SU-DHL-6 (cell line): ENCODE measurements around the gene LTC4S.

Experiments
- H2AFZ ChIP-seq: fragments of 200-600 bp; sonication (generic); 2 replicates; pipeline ENCODE4 v1.6.1; 2014; ENCODE audit warnings: low read depth, mild to moderate bottlenecking, moderate library complexity, mixed read lengths, antibody characterized with exemption, low read length; ENCODE audit not compliant: severe bottlenecking
- H3F3A ChIP-seq: fragments of 200-600 bp; shearing (Covaris generic); 2 replicates; pipeline ENCODE4 v1.6.0; 2016; ENCODE audit warnings: antibody characterized with exemption, mild to moderate bottlenecking; ENCODE audit not compliant: insufficient read depth
- H3K27ac ChIP-seq: fragments of 200-600 bp; sonication (generic); 2 replicates; pipeline ENCODE4 v1.5.1; 2016; ENCODE audit warnings: low read depth, mild to moderate bottlenecking, low read length, moderate library complexity, mixed read lengths
- H3K27me3 ChIP-seq: fragments of 200-600 bp; sonication (generic), shearing (Covaris generic); 2 replicates; pipeline ENCODE4 v1.6.0; 2014; ENCODE audit warnings: mild to moderate bottlenecking, low read length
- H3K36me3 ChIP-seq: fragments of 200-600 bp; sonication (generic); 2 replicates; pipeline ENCODE4 v1.6.1; 2014; ENCODE audit warnings: mild to moderate bottlenecking, low read length, mixed read lengths
- H3K4me2 ChIP-seq: fragments of 300-600, 200-600 bp; shearing (Covaris generic), sonication (generic); 2 replicates; pipeline ENCODE4 v1.6.0; 2014; ENCODE audit warnings: low read length, low read depth, mild to moderate bottlenecking; ENCODE audit not compliant: poor library complexity, severe bottlenecking
- H3K4me3 ChIP-seq: fragments of 200-600 bp; sonication (generic); 2 replicates; pipeline ENCODE4 v1.5.1; 2014; ENCODE audit warnings: antibody characterized with exemption, low read length, mild to moderate bottlenecking, mixed read lengths; ENCODE audit not compliant: insufficient read depth, poor library complexity, severe bottlenecking
- H3K79me2 ChIP-seq: fragments of 200-600 bp; sonication (generic); 2 replicates; pipeline ENCODE4 v1.6.1; 2014; ENCODE audit warnings: mild to moderate bottlenecking, low read length, moderate library complexity; ENCODE audit not compliant: insufficient read depth
- H3K9ac ChIP-seq: fragments of 200-600 bp; sonication (generic); 2 replicates; pipeline ENCODE4 v1.7.0; 2014; ENCODE audit warnings: mild to moderate bottlenecking, low read length
- H3K9me2 ChIP-seq: fragments of 200-600 bp; sonication (generic); replicated peaks from 2 replicates; pipeline ENCODE4 v1.6.1; 2014; ENCODE audit warnings: low read length; ENCODE audit not compliant: insufficient read depth
- H3K9me3 ChIP-seq: fragments of 200-600 bp; sonication (generic); 2 replicates; pipeline ENCODE4 v1.6.1; 2014; ENCODE audit warnings: low read length, mixed read lengths; ENCODE audit not compliant: insufficient read depth
- H4K20me1 ChIP-seq: fragments of 200-600 bp; sonication (generic); 2 replicates; pipeline ENCODE4 v1.6.1; 2014; ENCODE audit warnings: low read depth, mild to moderate bottlenecking, antibody characterized with exemption, low read length, moderate library complexity, mixed read lengths
- CTCF ChIP-seq: fragments of 200-600 bp; sonication (generic); IDR thresholded peaks from one replicate; pipeline ENCODE4 v1.5.1; 2017; ENCODE audit warnings: antibody characterized with exemption, mild to moderate bottlenecking, low read length, moderate library complexity; ENCODE audit not compliant: insufficient read depth, poor library complexity, severe bottlenecking
- EZH2phosphoT487 ChIP-seq: fragments of 200-600 bp; sonication (generic), shearing (Covaris generic); conservative IDR thresholded peaks from 2 replicates; pipeline ENCODE4 v1.6.1; 2018; ENCODE audit warnings: mild to moderate bottlenecking, antibody characterized with exemption, low read length, moderate library complexity, mixed read lengths

LTC4S gene

GRCh38 chr5:179797741-179798140 lies 4.0 kb downstream of the LTC4S start:
- H2AFZ ChIP-seq = no peak overlapping the region
- H3K36me3 ChIP-seq = no peaks in the 10 kb centered on the region
- no peak overlapping the region for H3K4me3 ChIP-seq
- no peaks in the 10 kb centered on the region for H3K9me2 ChIP-seq
- H3F3A ChIP-seq = no peaks in the 10 kb centered on the region
- no peaks in the 10 kb centered on the region for H3K79me2 ChIP-seq
- no peak overlapping the region for H3K4me2 ChIP-seq
- H3K27ac ChIP-seq = no peak overlapping the region
- H3K9me3 ChIP-seq = no peaks in the 10 kb centered on the region
- H4K20me1 ChIP-seq = no peaks in the 10 kb centered on the region
- H3K27me3 ChIP-seq = no peaks in the 10 kb centered on the region
- H3K9ac ChIP-seq = no peak overlapping the region
- TF ChIP-seq CTCF (no peak), EZH2phosphoT487 (no peak)

GRCh38 chr5:179798144-179798770 lies 4.5 kb downstream of the LTC4S start:
- no peak overlapping the region for H3K27ac ChIP-seq
- H3K36me3 ChIP-seq = no peaks in the 10 kb centered on the region
- no peaks in the 10 kb centered on the region for H3K79me2 ChIP-seq

GRCh38 chr5:179798771-179799643 lies 5.2 kb downstream of the LTC4S start:
- Histone ChIP-seq H3K36me3 (no peaks in the 10 kb centered on the region), H4K20me1 (no peaks in the 10 kb centered on the region), H3F3A (no peaks in the 10 kb centered on the region), H3K9me3 (no peaks in the 10 kb centered on the region), H3K27ac (no peak overlapping the region), H3K4me2 (no peak overlapping the region), H2AFZ (no peak overlapping the region), H3K27me3 (no peaks in the 10 kb centered on the region), H3K79me2 (no peaks in the 10 kb centered on the region), H3K9me2 (no peaks in the 10 kb centered on the region), H3K4me3 (no peak overlapping the region), H3K9ac (no peak overlapping the region)
- TF ChIP-seq EZH2phosphoT487 (no peak), CTCF (no peak)

More at GRCh38 chr5:179798144-179798770, 4.5 kb downstream of the LTC4S start:
- H4K20me1 ChIP-seq = no peaks in the 10 kb centered on the region
- no peak for TF ChIP-seq EZH2phosphoT487
- TF ChIP-seq CTCF = no peak
- no peaks in the 10 kb centered on the region for H3K9me2 ChIP-seq
- no peak overlapping the region for H3K9ac ChIP-seq
- no peak overlapping the region for H2AFZ ChIP-seq
- H3K4me2 ChIP-seq = no peak overlapping the region
- H3F3A ChIP-seq = no peaks in the 10 kb centered on the region
- no peaks in the 10 kb centered on the region for H3K9me3 ChIP-seq
- H3K27me3 ChIP-seq = no peaks in the 10 kb centered on the region
- no peak overlapping the region for H3K4me3 ChIP-seq
